Measurements from ENCODE around the gene CDH11.
A peak's percentile ranks its signal among the peaks of the same experiment; 100 is the strongest.

CDH11 gene

DNA sequence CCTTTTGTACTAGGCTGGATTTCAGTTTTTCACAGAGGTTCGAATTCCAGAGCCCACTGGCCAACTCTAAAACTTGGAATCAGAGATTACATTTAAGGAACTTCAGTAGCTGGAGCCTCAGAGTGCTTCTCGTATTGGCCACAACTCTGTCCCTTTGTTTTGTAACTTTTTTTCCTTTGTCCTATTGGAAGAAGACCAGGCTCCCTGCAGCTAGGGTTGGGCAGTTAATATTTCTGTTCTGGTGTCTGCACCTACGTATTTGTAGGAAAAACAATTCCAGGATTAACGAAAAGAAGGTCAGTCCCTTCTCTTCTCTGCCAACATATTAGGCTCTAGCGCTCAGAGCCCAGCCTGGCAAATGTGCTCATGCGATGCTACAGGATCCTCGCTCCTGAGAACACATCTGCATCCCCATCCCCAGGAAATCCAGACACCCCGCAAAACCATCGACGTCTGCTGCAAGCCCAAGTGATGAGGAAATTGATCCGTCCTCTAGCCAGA is 1.9 kb downstream of the CDH11 start:
- H3K4me2 ChIP-seq (ENCODE audit: low read length), result no peak overlapping the region
- H3K9ac ChIP-seq (ENCODE audit: low read length), result no peak overlapping the region
- no peaks in the 10 kb centered on the region for H4K20me1 ChIP-seq (ENCODE audit: insufficient read depth, low read length)
- H3K4me3 ChIP-seq (ENCODE audit: low read length), result no peak overlapping the region
- no peak overlapping the region for H3K27ac ChIP-seq (ENCODE audit: low read length)
- H2AFZ ChIP-seq (ENCODE audit: low read depth, low read length), result no peak overlapping the region
- TF ChIP-seq EZH2phosphoT487 (IDR thresholded peaks at IDR 0.05; ENCODE audit: low read depth), result no peak
- TF ChIP-seq, protein P1, sequence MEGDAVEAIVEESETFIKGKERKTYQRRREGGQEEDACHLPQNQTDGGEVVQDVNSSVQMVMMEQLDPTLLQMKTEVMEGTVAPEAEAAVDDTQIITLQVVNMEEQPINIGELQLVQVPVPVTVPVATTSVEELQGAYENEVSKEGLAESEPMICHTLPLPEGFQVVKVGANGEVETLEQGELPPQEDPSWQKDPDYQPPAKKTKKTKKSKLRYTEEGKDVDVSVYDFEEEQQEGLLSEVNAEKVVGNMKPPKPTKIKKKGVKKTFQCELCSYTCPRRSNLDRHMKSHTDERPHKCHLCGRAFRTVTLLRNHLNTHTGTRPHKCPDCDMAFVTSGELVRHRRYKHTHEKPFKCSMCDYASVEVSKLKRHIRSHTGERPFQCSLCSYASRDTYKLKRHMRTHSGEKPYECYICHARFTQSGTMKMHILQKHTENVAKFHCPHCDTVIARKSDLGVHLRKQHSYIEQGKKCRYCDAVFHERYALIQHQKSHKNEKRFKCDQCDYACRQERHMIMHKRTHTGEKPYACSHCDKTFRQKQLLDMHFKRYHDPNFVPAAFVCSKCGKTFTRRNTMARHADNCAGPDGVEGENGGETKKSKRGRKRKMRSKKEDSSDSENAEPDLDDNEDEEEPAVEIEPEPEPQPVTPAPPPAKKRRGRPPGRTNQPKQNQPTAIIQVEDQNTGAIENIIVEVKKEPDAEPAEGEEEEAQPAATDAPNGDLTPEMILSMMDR (IDR thresholded peaks at IDR 0.05; ENCODE audit: low read depth, low read length), result no peak
- H3K4me1 ChIP-seq (ENCODE audit: low read length), result no peaks in the 10 kb centered on the region
- H3K27me3 ChIP-seq (ENCODE audit: low read depth, low read length), result no peaks in the 10 kb centered on the region
- no peaks in the 10 kb centered on the region for H3K9me3 ChIP-seq (ENCODE audit: insufficient read depth, low read length)
- H3K36me3 ChIP-seq (replicated peaks; ENCODE audit: low read depth, low read length), result no peaks in the 10 kb centered on the region
- no peaks in the 10 kb centered on the region for H3K79me2 ChIP-seq (ENCODE audit: low read length)

DNA sequence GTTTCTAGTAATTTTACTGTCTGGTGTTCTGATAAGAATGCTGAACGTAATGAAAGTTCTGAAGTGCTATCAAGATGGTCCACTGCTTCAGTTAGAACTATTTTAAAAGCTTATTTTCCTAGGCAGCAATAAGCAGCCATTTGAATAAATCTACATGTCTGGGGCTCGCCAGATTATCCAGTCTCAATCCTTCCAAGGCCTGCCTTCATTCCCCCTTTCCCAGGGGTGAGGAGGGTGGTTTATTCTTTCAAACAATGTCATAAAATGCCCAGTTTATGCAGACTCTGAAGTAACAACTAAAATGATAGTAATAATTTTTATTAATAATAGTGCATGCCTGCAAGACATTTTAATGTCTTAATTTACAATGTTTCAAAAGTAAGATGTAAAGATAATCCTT is 2.4 kb downstream of the CDH11 start:
- H3K27ac ChIP-seq (ENCODE audit: low read length), result no peak overlapping the region

GRCh38 chr16:65118871-65119270 is 3.0 kb downstream of the CDH11 start:
- H3K36me3 ChIP-seq (replicated peaks; ENCODE audit: low read depth, low read length), result no peaks in the 10 kb centered on the region
- no peaks in the 10 kb centered on the region for H3K79me2 ChIP-seq (ENCODE audit: low read length)
- no peak overlapping the region for H3K9ac ChIP-seq (ENCODE audit: low read length)
- no peaks in the 10 kb centered on the region for H3K27me3 ChIP-seq (ENCODE audit: low read depth, low read length)
- H2AFZ ChIP-seq (ENCODE audit: low read depth, low read length), result no peak overlapping the region
- H3K27ac ChIP-seq (ENCODE audit: low read length), result no peak overlapping the region
- H3K4me1 ChIP-seq (ENCODE audit: low read length), result no peaks in the 10 kb centered on the region
- H3K4me3 ChIP-seq (ENCODE audit: low read length), result no peak overlapping the region
- no peaks in the 10 kb centered on the region for H3K9me3 ChIP-seq (ENCODE audit: insufficient read depth, low read length)
- H3K4me2 ChIP-seq (ENCODE audit: low read length), result no peak overlapping the region
- TF ChIP-seq, protein P1 (IDR thresholded peaks at IDR 0.05; ENCODE audit: low read depth, low read length), result no peak
- no peak for TF ChIP-seq EZH2phosphoT487 (IDR thresholded peaks at IDR 0.05; ENCODE audit: low read depth)
- no peaks in the 10 kb centered on the region for H4K20me1 ChIP-seq (ENCODE audit: insufficient read depth, low read length)

More for the DNA sequence above, 2.4 kb downstream of the CDH11 start:
- TF ChIP-seq EZH2phosphoT487 (IDR thresholded peaks at IDR 0.05; ENCODE audit: low read depth), result no peak
- TF ChIP-seq, protein P1 (IDR thresholded peaks at IDR 0.05; ENCODE audit: low read depth, low read length), result no peak
- Histone ChIP-seq H3K36me3 (replicated peaks; ENCODE audit: low read depth, low read length) (no peaks in the 10 kb centered on the region), H3K27me3 (ENCODE audit: low read depth, low read length) (no peaks in the 10 kb centered on the region), H4K20me1 (ENCODE audit: insufficient read depth, low read length) (no peaks in the 10 kb centered on the region), H3K79me2 (ENCODE audit: low read length) (no peaks in the 10 kb centered on the region), H3K4me3 (ENCODE audit: low read length) (no peak overlapping the region), H3K9ac (ENCODE audit: low read length) (no peak overlapping the region), H3K4me2 (ENCODE audit: low read length) (no peak overlapping the region), H3K9me3 (ENCODE audit: insufficient read depth, low read length) (no peaks in the 10 kb centered on the region), H3K4me1 (ENCODE audit: low read length) (no peaks in the 10 kb centered on the region), H2AFZ (ENCODE audit: low read depth, low read length) (no peak overlapping the region)

DNA sequence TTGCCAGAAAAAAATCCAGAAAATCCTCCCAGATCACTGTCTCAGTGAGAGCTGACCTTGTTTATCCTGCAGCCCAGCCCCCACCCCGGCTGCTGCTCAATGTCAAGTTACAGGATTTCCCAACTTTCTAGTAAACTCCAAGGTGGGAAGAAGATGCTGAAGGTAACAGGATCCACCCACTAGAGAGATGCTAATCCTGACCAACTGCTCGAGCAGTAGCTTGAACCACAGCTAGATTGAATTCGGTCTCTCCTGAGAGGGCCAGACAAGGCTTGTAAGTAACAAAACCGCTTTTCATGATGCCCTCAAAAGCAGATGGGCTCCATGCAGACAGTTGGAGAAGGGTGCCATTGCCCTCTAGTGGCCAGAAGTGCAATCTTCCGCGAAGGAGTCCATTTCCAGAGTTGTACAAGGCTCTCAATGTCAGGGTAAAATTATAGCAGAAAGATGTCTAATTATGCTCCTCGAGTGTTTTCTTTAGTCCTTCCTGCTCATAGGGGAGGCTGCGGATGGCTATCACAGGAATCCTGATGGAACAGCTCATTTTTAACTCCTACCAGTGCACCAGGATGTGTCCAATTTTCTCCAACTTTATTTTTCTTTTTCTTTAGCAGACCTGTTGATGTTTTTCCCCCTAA is 3.9 kb downstream of the CDH11 start:
- Histone ChIP-seq H3K36me3 (replicated peaks; ENCODE audit: low read depth, low read length) (no peaks in the 10 kb centered on the region), H2AFZ (ENCODE audit: low read depth, low read length) (peak overlapping the region; percentile 37; the same call in 1 of the 2 replicates), H3K79me2 (ENCODE audit: low read length) (no peaks in the 10 kb centered on the region), H3K4me1 (ENCODE audit: low read length) (no peaks in the 10 kb centered on the region), H3K9me3 (ENCODE audit: insufficient read depth, low read length) (no peaks in the 10 kb centered on the region), H3K27ac (ENCODE audit: low read length) (no peak overlapping the region), H3K4me2 (ENCODE audit: low read length) (peak overlapping the region; percentile 10), H4K20me1 (ENCODE audit: insufficient read depth, low read length) (no peaks in the 10 kb centered on the region), H3K27me3 (ENCODE audit: low read depth, low read length) (no peaks in the 10 kb centered on the region), H3K4me3 (ENCODE audit: low read length) (no peak overlapping the region), H3K9ac (ENCODE audit: low read length) (no peak overlapping the region)
- TF ChIP-seq, protein P1 (IDR thresholded peaks at IDR 0.05; ENCODE audit: low read depth, low read length), result peak; percentile 87
- no peak for TF ChIP-seq EZH2phosphoT487 (IDR thresholded peaks at IDR 0.05; ENCODE audit: low read depth)
